HG02610 (cell line): Measurements from ENCODE around the gene FOXP1.

Experiments
- ATAC-seq: cut with Tn5 transposase; IDR thresholded peaks from one replicate; pipeline ENCODE4 v1.9.1; 2021; ENCODE audit warnings: mild to moderate bottlenecking, moderate library complexity; ENCODE audit not compliant: unreplicated experiment

Gene FOXP1

DNA sequence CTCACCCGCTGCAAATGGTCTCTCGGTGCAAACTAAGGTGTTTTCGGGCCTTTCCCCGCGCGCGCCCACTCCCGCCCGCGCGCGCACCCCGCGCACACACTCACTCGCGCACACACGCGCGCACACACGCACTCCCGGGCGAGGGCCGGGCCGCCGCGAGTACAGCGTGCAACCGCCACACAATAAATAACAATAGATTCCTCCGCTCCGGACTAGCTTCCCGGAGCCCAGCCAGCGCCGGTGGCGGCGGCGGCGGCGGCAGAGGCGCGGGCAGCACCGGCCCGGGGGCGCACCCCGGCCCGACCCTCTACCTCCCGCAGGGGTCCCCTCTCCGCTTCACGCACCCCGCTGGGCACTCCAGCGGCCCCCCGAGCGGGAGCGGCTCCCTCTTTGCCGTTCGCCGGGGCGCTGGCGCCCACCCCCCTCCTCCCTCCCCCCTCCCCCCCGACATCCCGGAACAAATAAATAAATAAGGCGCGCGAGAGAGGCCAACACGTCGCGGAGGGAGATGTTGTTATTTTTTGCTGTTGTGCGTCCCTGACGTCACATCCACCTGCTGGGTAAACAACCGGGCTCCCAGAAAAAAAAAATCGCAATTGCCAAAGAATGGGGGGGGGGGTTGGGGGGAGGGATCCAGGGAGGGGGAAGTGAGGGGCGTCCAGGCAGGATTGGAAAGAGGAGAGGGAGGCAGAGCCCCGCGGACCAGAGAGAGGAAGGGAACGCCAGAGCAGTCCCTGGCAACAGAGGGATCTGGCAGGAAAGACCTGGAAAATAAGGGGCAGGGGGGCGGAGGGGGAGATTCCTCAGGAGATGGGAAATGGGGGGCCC, at the start of gene FOXP1:
Gene FOXP1, minus strand, starts transcription at position 163 of the 828 bp plus-strand sequence. CDS start 385,347 bp downstream, outside the sequence.
- peak; percentile 43 for ATAC-seq

DNA sequence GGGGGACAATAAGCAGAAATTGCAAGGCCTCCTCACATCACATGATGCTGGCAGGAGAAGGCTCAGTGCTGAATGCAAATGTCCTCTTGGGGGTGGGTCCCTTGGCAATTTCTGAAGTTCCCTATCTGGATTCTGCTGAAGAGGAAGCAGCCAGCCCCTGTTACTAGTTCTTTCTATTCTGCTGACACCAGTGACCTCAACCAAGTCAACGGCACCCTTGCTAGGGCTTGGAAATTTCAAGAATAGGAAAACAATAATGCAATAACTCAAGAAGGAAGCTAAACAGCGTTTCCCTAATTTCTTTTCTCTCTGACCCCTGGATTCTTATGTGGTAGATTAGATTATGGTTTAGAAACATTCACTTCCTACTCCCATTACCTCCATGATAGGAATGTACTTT, 46.2 kb upstream of the FOXP1 start:
- no peak for ATAC-seq

DNA sequence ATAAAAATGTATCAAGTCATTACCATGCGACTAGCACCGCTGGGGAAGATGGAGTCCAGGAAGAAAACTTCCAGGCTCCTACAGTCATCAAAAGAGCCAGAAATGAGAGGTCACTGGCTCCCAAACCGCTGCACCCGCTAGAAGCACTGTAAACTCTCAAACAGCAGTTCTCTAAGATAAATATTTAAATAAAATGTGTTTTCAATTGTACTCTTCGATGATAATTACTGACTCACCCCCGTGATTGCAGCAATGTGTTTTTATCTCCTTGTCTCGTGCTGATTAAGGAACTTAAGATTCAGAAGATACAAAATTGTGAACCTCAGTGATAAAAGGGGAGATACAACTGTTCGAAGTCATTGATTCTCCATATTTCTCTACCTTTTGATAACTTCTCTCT, 45.8 kb upstream of the FOXP1 start:
- ATAC-seq = no peak

DNA sequence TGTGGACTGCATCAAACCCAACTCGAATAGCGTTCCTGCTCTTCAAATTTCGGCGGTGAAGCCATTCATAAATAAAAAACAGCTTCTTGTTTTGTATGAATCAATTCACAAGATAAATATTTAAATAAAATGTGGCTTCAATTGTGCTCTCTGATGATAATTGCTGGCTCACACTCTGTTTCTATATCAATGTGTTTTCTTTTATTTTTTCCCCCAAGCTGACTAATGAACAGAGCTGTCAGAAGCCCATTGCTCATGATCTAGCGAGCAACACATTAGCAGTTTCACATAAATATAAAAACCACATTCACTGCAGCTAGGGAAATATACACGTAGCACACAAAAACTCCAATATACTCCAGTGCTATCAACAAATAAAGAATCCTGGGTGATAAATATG, 45.0 kb upstream of the FOXP1 start:
- no peak for ATAC-seq

DNA sequence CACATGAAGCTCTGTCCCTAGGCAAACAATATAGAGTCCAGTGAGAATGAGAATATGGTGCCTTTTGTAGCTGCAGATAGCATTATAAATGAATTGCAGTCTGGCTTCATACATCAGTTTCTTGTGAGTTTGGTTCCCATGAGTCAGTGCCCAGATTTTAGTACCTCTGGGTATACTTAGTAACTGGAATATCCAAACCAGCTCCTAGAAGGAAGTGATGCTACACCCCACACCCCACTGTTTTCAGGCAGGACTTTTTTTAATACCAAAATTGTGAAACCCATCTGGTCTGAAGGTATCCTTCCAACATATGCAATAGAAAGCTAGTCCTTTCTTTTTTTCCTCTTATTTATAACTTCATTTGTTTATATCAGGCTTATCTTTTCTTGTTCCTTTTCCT, 42.1 kb upstream of the FOXP1 start:
- no peak for ATAC-seq

DNA sequence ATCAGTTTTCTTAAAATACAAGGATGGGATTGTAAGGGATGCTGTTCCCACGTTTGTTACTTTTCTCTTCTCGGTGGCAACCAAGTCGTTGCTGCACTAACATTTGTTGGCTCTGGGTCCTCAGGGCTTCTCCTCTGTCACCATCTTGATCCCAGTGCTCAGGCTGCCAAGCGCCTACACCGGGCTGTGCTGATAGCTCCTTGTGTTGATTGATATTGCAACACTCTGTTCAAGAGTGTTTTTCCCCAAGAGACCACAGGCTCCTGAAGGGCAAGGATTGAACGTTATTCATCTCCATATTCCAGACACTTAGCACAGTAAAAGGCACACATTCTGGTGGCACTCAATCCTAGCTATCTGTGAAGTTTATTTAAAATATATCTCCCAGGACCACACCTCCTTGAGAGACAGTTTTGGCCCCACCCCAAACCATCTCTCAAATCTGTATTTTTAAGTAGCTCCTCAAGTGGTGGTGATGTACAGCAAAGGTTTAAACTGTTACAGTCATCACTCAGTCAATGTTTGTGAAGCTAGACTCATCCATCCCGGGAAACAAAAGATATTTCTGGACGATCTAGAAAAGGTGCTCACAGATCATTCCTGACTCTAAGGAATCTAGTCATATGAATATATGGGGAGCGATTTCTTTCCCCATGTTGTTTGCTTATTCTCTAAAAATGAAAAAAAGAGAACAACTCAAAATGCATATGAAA, 38.5 kb upstream of the FOXP1 start:
- ATAC-seq = no peak

DNA sequence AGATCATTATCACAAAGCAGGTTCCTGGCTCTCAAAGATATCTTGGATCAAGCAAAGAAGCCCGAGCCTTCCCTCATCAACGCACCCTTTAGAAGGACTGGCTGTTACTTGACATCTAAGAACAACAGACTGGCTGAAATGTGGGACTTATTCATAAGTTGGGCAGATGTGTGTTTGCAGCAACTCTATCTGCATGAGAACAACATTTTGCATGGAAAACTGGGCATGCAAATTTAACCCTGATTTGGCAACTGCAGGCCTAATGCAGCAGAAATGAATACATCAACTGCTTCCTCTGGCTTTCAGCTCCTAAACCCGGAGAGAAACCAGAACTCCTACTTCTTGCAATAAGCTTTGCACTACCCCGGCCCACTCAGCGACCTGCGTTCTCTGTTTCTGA, 35.0 kb upstream of the FOXP1 start:
- ATAC-seq = no peak

DNA sequence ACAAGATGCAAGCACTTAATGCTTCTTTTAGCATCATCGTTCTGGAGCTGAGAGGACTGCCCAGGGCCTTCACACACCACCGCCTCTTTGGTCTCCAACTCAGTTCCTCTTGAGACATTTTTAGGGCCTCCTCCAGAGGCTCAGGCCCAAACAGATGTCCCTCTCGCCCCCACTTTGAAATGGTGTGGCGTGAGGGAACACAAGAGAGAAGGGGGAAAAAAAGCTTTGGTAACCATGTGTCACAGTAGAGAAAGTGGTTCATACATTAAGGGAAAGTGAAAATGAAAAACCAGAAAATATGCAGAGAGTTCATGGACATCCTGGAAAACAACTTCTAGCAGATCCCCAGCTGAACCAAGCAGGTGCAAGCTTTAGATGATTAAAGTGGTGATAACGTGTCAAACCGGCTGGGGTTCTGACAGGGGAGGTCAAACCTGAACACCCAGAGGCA, 33.1 kb upstream of the FOXP1 start:
- no peak for ATAC-seq

DNA sequence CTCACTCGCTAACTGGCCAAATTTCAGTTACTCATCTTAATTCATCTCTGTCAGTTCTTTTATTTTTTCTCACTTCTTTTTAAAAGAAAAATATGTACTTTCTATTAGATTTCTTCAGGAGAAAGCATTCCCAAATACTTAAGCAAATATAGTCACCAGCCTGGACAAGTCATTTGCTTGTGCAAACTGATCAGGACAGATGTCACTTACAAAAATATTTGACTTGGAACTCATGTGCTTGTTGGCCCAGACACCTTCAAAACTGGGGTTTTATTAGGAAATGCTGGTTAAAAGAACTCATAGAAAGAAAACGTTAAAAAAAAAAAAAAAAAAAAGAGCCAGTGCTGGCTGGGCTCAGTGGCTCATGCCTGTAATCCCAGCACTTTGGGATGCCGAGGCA, 31.3 kb upstream of the FOXP1 start:
- no peak for ATAC-seq

DNA sequence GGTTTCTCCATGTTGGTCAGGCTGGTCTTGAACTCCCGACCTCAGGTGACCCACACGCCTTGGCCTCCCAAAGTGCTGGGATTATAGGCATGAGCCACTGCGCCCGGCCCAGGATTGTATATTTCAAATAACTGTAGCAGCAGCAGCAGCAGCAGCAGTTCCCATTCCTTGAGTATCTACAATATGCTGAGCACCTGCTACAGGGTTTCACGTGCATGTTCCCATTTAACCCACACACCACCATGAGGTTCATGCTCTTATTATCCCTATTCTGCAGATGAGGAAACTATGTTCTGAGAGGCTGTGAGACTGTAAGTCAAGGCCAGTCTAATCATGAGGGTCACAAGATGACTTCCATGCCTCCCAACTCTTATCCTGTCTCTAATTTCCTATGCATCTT, 30.9 kb upstream of the FOXP1 start:
- no peak for ATAC-seq

DNA sequence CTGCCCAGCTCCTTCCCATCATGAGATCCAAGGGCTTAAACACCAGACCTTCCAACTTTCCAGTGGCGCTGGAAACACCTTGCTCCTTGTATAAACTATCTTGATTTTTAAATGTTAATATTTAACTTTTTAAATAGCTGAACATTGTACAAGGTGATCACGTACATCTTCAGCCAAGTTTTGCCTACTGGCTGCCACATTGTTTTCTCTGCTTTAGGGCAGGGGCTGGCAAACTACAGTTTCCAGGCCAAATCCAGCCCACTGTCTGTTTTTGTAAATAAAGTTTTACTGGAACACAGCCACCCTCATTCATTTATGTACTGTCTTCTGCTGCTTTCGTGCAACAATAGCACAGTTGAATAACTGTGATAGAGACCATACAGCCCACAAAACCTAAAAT, 27.6 kb upstream of the FOXP1 start:
- no peak for ATAC-seq

DNA sequence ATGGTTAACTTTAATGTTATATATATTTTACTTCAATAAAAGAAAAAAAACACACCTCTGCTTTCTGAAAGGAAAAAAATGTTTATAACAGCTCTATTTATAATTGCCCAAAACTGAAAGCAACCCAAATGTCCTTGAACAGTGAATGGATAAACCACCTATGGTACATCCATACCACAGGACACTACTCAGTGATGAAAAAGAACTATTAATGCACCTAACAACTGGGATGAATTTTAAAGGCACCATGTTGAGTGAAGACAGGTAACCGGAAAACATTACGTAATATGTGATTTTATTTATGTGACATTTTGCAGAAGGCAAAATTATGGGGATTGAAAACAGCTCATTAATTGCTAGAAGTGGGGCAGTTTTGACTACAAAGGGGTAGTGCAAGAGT, 23.8 kb upstream of the FOXP1 start:
- ATAC-seq = no peak

DNA sequence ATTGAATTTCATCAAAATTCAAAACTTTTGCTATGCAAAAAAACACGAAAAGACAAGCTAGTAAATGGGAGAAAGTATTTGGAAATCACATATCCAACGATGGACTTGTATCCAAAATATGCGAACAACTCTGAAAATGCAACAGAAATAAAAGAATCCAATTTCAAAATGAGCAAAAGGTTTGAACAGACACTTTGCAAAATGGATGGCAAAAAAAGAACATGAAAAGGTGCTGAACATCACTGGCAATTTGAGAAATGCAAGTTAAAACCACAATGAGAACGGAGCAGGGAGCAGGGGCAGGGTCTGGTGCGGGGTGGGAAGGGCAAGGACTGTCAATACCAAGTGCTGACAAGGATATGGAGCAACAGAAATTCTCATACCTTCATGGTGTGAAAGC, 23.1 kb upstream of the FOXP1 start:
- no peak for ATAC-seq

DNA sequence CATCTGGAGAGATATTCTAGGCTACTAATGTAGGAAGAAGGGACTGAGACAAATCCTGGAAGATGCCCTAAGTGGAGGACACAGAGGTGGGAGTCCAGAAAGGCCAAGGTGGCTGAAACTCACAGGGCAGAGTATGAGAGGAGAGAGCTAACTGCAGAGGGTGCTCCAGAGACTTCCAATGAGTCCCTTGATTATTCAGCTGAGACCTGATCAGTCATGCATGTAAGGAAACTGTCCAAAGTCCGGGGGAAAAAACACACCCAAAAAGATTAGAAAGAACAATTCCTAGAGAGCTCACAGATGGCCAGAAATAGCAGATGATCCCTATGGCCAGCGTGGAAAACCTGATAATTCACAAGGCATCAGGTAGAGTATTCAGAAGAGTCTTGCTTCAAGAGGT, 18.7 kb upstream of the FOXP1 start:
- ATAC-seq = no peak

DNA sequence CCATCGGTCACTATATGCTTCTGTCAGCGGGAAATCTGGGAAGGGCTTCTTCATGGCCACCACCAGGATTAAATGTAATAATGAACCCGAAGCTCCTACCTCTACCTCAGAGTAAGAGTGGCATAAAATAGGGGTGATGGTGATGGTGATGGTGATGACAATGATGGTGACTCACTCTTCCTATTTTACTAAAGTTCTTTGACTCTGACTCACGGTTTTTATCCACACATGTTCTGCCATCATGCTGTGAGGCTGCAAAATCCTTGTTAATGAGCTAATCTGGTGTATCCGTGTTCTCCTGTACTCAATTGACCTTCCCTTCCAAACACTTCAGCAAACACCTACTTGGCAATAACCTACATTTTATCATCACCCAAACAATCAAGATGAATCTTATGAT, 18.3 kb upstream of the FOXP1 start:
- ATAC-seq = no peak

DNA sequence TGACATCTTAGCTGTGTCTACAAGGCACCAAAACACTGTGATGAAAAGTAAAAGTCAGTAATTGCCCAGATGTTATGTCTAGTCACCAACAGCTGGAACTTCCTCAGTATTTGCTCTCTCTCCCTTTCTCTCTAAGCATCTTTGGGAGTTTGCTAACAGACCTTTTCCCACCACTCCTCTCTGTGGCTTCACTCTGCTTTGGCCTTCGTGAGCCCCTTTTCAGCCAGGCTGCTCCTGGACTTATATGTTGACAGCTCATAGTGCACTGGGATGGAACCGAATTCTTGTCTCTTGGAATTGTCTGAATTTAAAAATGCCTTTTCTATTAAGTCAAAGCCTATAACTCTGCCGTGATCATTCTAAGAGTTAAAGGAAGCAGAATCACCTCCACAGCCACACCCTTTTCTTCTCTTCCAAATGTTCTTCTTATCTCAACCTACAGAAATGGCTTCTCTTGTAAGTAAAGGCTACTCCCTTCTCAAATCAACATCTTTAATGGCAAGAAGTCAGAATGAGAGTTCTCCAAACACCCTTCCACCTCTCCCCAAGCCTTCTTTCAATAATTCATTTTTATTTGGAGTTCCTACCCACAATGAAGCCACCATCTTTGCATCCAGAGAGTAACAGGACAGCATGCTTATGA, 17.2 kb upstream of the FOXP1 start:
- no peak for ATAC-seq

DNA sequence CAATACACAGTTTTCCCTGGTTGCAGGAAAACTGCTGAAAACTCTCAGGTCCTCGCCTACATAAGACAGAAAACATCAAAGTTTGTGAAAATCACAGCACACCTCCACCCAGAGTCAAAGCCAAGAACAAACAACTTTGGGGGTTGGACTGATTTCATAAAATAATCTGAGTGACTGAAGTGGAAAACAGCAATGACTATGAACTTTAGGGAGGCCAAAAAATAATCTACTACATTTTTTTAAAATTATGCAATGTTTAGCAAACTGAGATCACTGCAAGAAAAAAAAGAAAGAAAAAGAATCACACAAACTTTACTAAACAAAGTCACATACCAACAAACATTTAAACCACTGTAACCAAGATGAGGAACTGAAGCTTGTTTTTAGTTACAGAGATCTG, 15.9 kb upstream of the FOXP1 start:
- ATAC-seq = no peak

DNA sequence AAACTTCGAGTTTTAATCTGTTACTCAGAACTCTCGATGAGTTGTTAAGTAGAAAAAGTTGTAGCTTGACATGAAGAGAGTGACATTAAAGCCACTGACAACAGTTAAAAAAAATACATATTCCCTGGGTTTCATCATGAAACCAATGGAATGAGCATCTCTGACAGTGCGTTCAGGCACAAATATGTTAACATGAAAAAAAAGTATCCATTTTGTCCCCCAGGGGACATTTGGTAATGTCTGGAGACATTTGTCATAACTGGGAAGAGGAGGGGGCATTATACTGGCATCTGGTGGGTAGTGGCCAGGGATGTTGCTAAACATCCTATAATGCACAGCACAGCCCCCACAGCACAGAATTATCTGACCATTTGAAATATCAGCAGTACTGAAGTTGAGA, 14.8 kb upstream of the FOXP1 start:
- ATAC-seq = no peak

DNA sequence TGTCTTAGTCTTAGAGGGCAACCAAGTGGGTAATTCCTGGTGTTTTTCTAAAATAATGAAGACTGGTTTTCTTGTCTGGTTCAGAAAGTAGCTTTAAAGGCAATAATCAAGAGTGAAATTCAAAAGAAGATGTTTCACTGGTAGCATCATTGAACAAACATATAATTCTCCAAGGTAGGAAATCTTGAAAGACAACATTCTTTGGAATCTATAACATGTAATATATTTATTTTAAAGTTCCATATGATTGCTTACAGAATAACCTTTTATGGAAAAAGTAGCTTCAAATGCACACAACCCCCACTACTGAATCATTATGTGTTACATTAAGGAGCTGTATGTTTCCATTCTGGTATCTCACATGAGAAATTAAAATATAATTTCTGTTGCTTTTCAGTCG, 13.8 kb upstream of the FOXP1 start:
- ATAC-seq = no peak

DNA sequence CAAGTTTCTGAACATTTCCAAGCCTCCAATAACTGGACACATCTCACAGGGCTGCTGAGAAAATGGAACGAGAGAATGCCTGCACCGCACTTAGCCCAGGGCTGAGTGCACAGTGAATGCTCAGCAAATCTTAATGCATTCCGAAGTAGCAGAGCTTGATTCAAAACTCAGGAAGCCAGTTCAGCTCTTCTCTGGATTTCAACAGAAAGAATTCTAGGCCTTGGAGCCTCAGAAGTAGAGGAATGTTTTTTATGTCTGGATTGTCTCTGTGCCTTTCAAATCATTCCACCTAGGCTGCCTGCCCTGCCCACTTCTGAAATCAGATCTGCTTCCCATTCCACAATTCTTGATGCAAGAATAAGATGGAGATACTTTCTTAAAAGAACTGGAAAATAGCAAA, 9.6 kb upstream of the FOXP1 start:
- ATAC-seq = no peak

DNA sequence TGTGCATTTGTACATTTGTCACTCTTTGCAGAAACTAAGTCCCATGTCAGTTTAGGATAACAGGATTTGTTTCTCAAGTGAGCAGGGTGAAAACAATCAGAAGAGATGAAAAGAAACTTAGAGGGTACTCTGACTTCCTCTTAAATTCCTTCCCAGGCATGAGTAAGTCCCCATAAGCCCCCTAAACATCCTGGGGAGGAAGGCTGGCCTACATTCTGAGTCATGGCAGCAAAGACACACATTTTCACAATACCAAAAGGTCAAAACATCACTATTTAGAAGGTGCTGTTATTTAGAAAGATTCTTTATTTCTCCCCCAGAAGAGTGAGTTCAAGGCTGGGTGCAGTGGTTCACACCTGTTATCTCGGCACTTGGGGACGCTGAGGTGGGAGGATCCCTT, 7.6 kb upstream of the FOXP1 start:
- ATAC-seq = no peak

DNA sequence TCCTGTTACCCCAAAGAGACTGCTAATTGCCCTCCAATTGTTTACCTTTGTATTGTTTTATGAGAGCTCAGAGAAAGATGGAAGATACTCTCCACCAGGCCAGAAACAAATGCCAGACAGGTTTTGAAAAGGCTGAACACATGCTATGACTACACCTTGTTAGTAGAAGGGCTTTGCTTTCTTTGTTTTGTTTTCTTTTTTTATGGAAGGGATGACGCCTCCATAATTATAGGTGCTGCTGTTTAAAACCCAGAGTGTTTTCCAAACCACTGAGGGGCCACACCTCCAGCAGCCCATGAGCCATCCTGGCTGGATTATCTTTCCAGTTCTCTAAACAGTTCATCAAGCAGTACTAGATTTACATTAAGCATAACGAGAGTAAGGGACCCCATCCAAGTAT, 5.6 kb upstream of the FOXP1 start:
- no peak for ATAC-seq
